DMS79 (cell line): ENCODE results near the gene KCNQ1.

Experiments used
- DNase-seq: peaks from one replicate; lab custom pipeline; 2025; lab: John Stamatoyannopoulos, UW

Gene KCNQ1

GRCh38 chr11:2762031-2762380, 317.2 kb downstream of the KCNQ1 start:
- no peak for DNase-seq

GRCh38 chr11:2762451-2762850, 317.6 kb downstream of the KCNQ1 start:
- DNase-seq: no peak

GRCh38 chr11:2763984-2764383, 319.2 kb downstream of the KCNQ1 start:
- DNase-seq: peak; percentile 31

GRCh38 chr11:2765491-2765890, 320.7 kb downstream of the KCNQ1 start:
- no peak for DNase-seq

- no peak for DNase-seq
These were observed 321.4 kb downstream of the KCNQ1 start for GRCh38 chr11:2766166-2766565.

- DNase-seq: no peak
These were observed 322.3 kb downstream of the KCNQ1 start for GRCh38 chr11:2767071-2767470.

- DNase-seq: no peak
These were observed 323.0 kb downstream of the KCNQ1 start for GRCh38 chr11:2767801-2768200.

- DNase-seq: no peak
These were observed 323.9 kb downstream of the KCNQ1 start for GRCh38 chr11:2768471-2769408.

- no peak for DNase-seq
These were observed 324.7 kb downstream of the KCNQ1 start for GRCh38 chr11:2769409-2770095.

- DNase-seq: no peak
These were observed 325.4 kb downstream of the KCNQ1 start for GRCh38 chr11:2770096-2770751.

GRCh38 chr11:2770761-2771301, 326.0 kb downstream of the KCNQ1 start:
- no peak for DNase-seq

GRCh38 chr11:2771758-2772466, 327.1 kb downstream of the KCNQ1 start:
- no peak for DNase-seq

- DNase-seq: no peak
These were observed 327.8 kb downstream of the KCNQ1 start for GRCh38 chr11:2772544-2773031.

- no peak for DNase-seq
These were observed 329.6 kb downstream of the KCNQ1 start for GRCh38 chr11:2774173-2775082.

GRCh38 chr11:2775083-2775625, 330.3 kb downstream of the KCNQ1 start:
- peak; percentile 55 for DNase-seq

- DNase-seq: no peak
These were observed 331.0 kb downstream of the KCNQ1 start for GRCh38 chr11:2775626-2776350.

GRCh38 chr11:2776351-2777061, 331.7 kb downstream of the KCNQ1 start:
- no peak for DNase-seq

- no peak for DNase-seq
These were observed 332.6 kb downstream of the KCNQ1 start for GRCh38 chr11:2777386-2777785.
